Vagina (tissue), 2 donors: ENCODE data around the gene ERBB4.

Experiments
- CTCF ChIP-seq, 3 experiments: fragments of 450-650 bp in 2 of 3; fragments of 200-600 bp in 1 of 3; sonication (generic) in 1 of 3; IDR thresholded peaks; one replicate each; pipeline ENCODE4 v1.5.1; 2017 to 2019; ENCODE audit warnings: antibody characterized with exemption in 3 of 3, mild to moderate bottlenecking in 2 of 3, moderate library complexity in 2 of 3
- POLR2AphosphoS5 ChIP-seq, 2 donors: sonication (generic); formaldehyde crosslinking; IDR thresholded peaks; one replicate each; pipeline ENCODE4 v1.9.0; 2017; ENCODE audit warnings: antibody characterized with exemption in 2 of 2, mild to moderate bottlenecking in 2 of 2, low read depth in 1 of 2; ENCODE audit not compliant: insufficient read depth in 1 of 2

GRCh38 chr2:212299943-212300342 lies 238.7 kb downstream of the ERBB4 start:
- TF ChIP-seq CTCF (IDR thresholded peaks at IDR 0.05) (no peak), POLR2AphosphoS5 (IDR thresholded peaks at IDR 0.05; ENCODE audit: insufficient read depth in 1 of 2, low read depth in 1 of 2) (no peak)
